Measurements from ENCODE around the gene YAE1. TPM values are rescaled to one million over a fixed set of nuclear protein-coding genes. Genes with fewer than 3 reads are reported as not detected.

Gene YAE1
- total RNA-seq, 1 experiment from 2014 or later = 21.9 TPM

- ChIA-PET POLR2A (no interaction called here), CTCF (interaction anchor here (2.1 kb wide), 1 partner anchor 28 kb away, joined by 13 read pairs; no protein-coding TSS in a partner anchor)
- peaks cover 14% of the 10 kb centered on the region for H3K9me3 Mint-ChIP-seq
- no peak overlapping the region for H3K27ac Mint-ChIP-seq
- peaks cover 17% of the 10 kb centered on the region for H3K4me1 Mint-ChIP-seq
- TF ChIP-seq ZNF121 (CRISPR knock-in tag; IDR thresholded peaks at IDR 0.05) = no peak
- no peak for TF ChIP-seq ZNF232 (CRISPR knock-in tag; IDR thresholded peaks at IDR 0.05)
- TF ChIP-seq HMGXB4 (CRISPR knock-in tag; IDR thresholded peaks at IDR 0.05) = no peak
- TF ChIP-seq ZNF671 (CRISPR knock-in tag; IDR thresholded peaks at IDR 0.05) = no peak
- no peak for TF ChIP-seq PRDM15 (CRISPR knock-in tag; IDR thresholded peaks at IDR 0.05)
- TF ChIP-seq ZNF423 (CRISPR knock-in tag; IDR thresholded peaks at IDR 0.05) = no peak
- no peak for TF ChIP-seq E2F1 (CRISPR knock-in tag; IDR thresholded peaks at IDR 0.05)
- no peak for TF ChIP-seq TP53 (CRISPR knock-in tag; IDR thresholded peaks at IDR 0.05)
- TF ChIP-seq ARID4B (CRISPR knock-in tag; IDR thresholded peaks at IDR 0.05; ENCODE audit: borderline replicate concordance) = no peak
- TF ChIP-seq FOXP4 (CRISPR knock-in tag; IDR thresholded peaks at IDR 0.05) = no peak
- no peak for TF ChIP-seq KAT7 (CRISPR knock-in tag; IDR thresholded peaks at IDR 0.05; ENCODE audit: borderline replicate concordance)
- no peak overlapping the region for H3K4me3 Mint-ChIP-seq
- H3K27me3 Mint-ChIP-seq (ENCODE audit: low read depth) = peaks cover 30% of the 10 kb centered on the region
- ATAC-seq = no peak
- no peak for DNase-seq (ENCODE audit: low spot score)
- no peaks in the 10 kb centered on the region for H3K36me3 Mint-ChIP-seq
Observed at GRCh38 chr7:39608278-39608677, 42.1 kb downstream of the YAE1 start.

All from WTC11 (cell line).